SK-N-SH (cell line): Measurements from ENCODE around the gene ELMO1. TPM values are rescaled to one million over a fixed set of nuclear protein-coding genes. Genes with fewer than 3 reads are reported as not detected.

Experiments
- CTCF ChIA-PET: fragments of 300-600, 350-600 bp; formaldehyde crosslinking; extraction: SDS; loops from one replicate; lab custom pipeline; 2021; lab: Yijun Ruan, JAX
- POLR2A ChIA-PET: fragments of 350-600 bp; sonication (Branson Sonifier 250); formaldehyde crosslinking; extraction: SDS; loops from one replicate; lab custom pipeline; 2020; ENCODE audit warnings: antibody characterized with exemption, inconsistent platforms; lab: Yijun Ruan, JAX
- DNase-seq: peaks from one replicate; pipeline ENCODE4 v3.0.0; 2012
- H2AFZ ChIP-seq: fragments of 200-600 bp; sonication (generic); 2 replicates; pipeline ENCODE4 v1.8.1; 2016; ENCODE audit warnings: antibody characterized with exemption, mild to moderate bottlenecking, low read depth
- H3F3A ChIP-seq: fragments of 200-600 bp; sonication (generic); replicated peaks from 2 replicates; pipeline ENCODE3; 2016; ENCODE audit warnings: antibody characterized with exemption, mild to moderate bottlenecking; ENCODE audit not compliant: insufficient read depth
- H3K27ac ChIP-seq, 2 experiments: fragments of 200-500 bp in 1 of 2; fragments of 200-600 bp in 1 of 2; sonication (Bioruptor generic) in 1 of 2; sonication (generic), shearing (Covaris generic) in 1 of 2; 2 replicates each; pipeline versions ENCODE4 v1.5.1 to v1.6.1; 2014 to 2016; ENCODE audit warnings: low read depth in 2 of 2, inconsistent platforms in 1 of 2, low read length in 1 of 2, mild to moderate bottlenecking in 1 of 2, mixed read lengths in 1 of 2
- H3K27me3 ChIP-seq: fragments of 200-600 bp; sonication (generic), shearing (Covaris generic); 2 replicates; pipeline ENCODE4 v1.6.1; 2016; ENCODE audit warnings: mixed run types; ENCODE audit not compliant: insufficient read depth
- H3K36me3 ChIP-seq, 2 experiments: fragments of 200-500 bp in 1 of 2; fragments of 200-600 bp in 1 of 2; sonication (Bioruptor generic) in 1 of 2; sonication (generic) in 1 of 2; replicated peaks in 1 of 2; 2 replicates each; pipeline versions ENCODE3 to v1.5.1; 2014 to 2016; ENCODE audit warnings: low read length in 1 of 2, mild to moderate bottlenecking in 1 of 2; ENCODE audit not compliant: insufficient read depth in 2 of 2, control insufficient read depth in 1 of 2
- H3K4me1 ChIP-seq, 2 experiments: fragments of 200-500 bp in 1 of 2; fragments of 200-600 bp in 1 of 2; sonication (Bioruptor generic) in 1 of 2; sonication (generic), shearing (Covaris generic) in 1 of 2; 2 replicates each; pipeline versions ENCODE4 v1.5.1 to v1.6.1; 2014 to 2016; ENCODE audit warnings: low read depth in 1 of 2, low read length in 1 of 2, mixed run types in 1 of 2; ENCODE audit not compliant: insufficient read depth in 2 of 2, control insufficient read depth in 1 of 2
- H3K4me2 ChIP-seq: fragments of 200-600 bp; sonication (generic), shearing (Covaris generic); 2 replicates; pipeline ENCODE4 v1.6.1; 2017; ENCODE audit warnings: mixed run types
- H3K4me3 ChIP-seq, 2 experiments: fragments of 200-500 bp in 1 of 2; fragments of 200-600 bp in 1 of 2; sonication (Bioruptor generic) in 1 of 2; sonication (generic), shearing (Covaris generic) in 1 of 2; 2 replicates each; pipeline versions ENCODE4 v1.5.1 to v1.8.1; 2014 to 2016; ENCODE audit warnings: low read depth in 2 of 2, inconsistent platforms in 1 of 2, low read length in 1 of 2, mild to moderate bottlenecking in 1 of 2, mixed read lengths in 1 of 2, moderate library complexity in 1 of 2
- H3K79me2 ChIP-seq: fragments of 200-600 bp; sonication (generic); 2 replicates; pipeline ENCODE4 v1.8.1; 2017; ENCODE audit warnings: mild to moderate bottlenecking; ENCODE audit not compliant: insufficient read depth
- H3K9ac ChIP-seq: fragments of 200-600 bp; sonication (generic); 2 replicates; pipeline ENCODE4 v1.6.1; 2017; ENCODE audit warnings: mixed run types
- H3K9me2 ChIP-seq: fragments of 200-600 bp; sonication (generic); 2 replicates; pipeline ENCODE4 v1.6.1; 2017; ENCODE audit warnings: mixed run types
- H3K9me3 ChIP-seq: fragments of 200-600 bp; sonication (generic); 2 replicates; pipeline ENCODE4 v1.6.1; 2017; ENCODE audit warnings: mixed run types, mild to moderate bottlenecking, moderate library complexity
- H4K20me1 ChIP-seq: fragments of 200-600 bp; sonication (generic); 2 replicates; pipeline ENCODE4 v1.6.1; 2017; ENCODE audit warnings: mild to moderate bottlenecking, mixed run types; ENCODE audit not compliant: insufficient read depth
- CTCF ChIP-seq: fragments of 200-600 bp; sonication (generic); IDR thresholded peaks from 2 replicates; pipeline ENCODE4 v1.6.1; 2017; ENCODE audit warnings: antibody characterized with exemption, mild to moderate bottlenecking, moderate library complexity
- ELF1 ChIP-seq: IDR thresholded peaks from 2 replicates; pipeline ENCODE4 v1.4.0; 2012
- FOSL2 ChIP-seq: IDR thresholded peaks from 2 replicates; pipeline ENCODE4 v1.4.0; 2012; ENCODE audit warnings: low read depth, mild to moderate bottlenecking, moderate library complexity, borderline replicate concordance
- FOXJ3 ChIP-seq: sonication (generic); formaldehyde crosslinking; IDR thresholded peaks from 2 replicates; pipeline ENCODE4 v1.5.1; 2020; ENCODE audit warnings: mild to moderate bottlenecking, missing genetic modification reagents
- FOXM1 ChIP-seq: IDR thresholded peaks from 2 replicates; pipeline ENCODE4 v1.4.0; 2012; ENCODE audit warnings: low read depth, mild to moderate bottlenecking
- GATA2 ChIP-seq: sonication (generic); formaldehyde crosslinking; IDR thresholded peaks from 2 replicates; pipeline ENCODE4 v1.5.0; 2020; ENCODE audit warnings: mild to moderate bottlenecking, missing genetic modification reagents
- IRF3 ChIP-seq: fragments of 150-350 bp; IDR thresholded peaks from 2 replicates; pipeline ENCODE4 v1.6.1; 2016; ENCODE audit warnings: mild to moderate bottlenecking, low read depth, low read length
- MEF2A ChIP-seq: IDR thresholded peaks from 2 replicates; pipeline ENCODE4 v1.4.0; 2012; ENCODE audit warnings: low read depth, borderline replicate concordance
- MXI1 ChIP-seq: IDR thresholded peaks from 2 replicates; pipeline ENCODE4 v1.6.1; 2012; ENCODE audit warnings: mild to moderate bottlenecking, low read depth, low read length, improper control_type of control experiment
- NRF1 ChIP-seq: IDR thresholded peaks from 2 replicates; pipeline ENCODE4 v1.6.1; 2012; ENCODE audit warnings: low read depth, mild to moderate bottlenecking, low read length
- PBX3 ChIP-seq: IDR thresholded peaks from 2 replicates; pipeline ENCODE4; 2012
- RAD21 ChIP-seq: IDR thresholded peaks from 2 replicates; pipeline ENCODE4 v1.6.1; 2012; ENCODE audit warnings: mild to moderate bottlenecking, low read length
- RCOR1 ChIP-seq: fragments of 150-350 bp; IDR thresholded peaks from 2 replicates; pipeline ENCODE4 v1.6.1; 2017; ENCODE audit warnings: antibody characterized with exemption, low read length
- RXRA ChIP-seq: IDR thresholded peaks from 2 replicates; pipeline ENCODE4 v1.4.0; 2012; ENCODE audit warnings: low read depth, mild to moderate bottlenecking, borderline replicate concordance
- SIN3A ChIP-seq: IDR thresholded peaks from 2 replicates; pipeline ENCODE4 v1.6.1; 2012; ENCODE audit warnings: low read depth, mild to moderate bottlenecking, low read length, moderate library complexity, borderline replicate concordance
- TAF1 ChIP-seq: IDR thresholded peaks from 2 replicates; pipeline ENCODE4 v1.6.1; 2012; ENCODE audit warnings: low read depth, mild to moderate bottlenecking, low read length, moderate library complexity, borderline replicate concordance
- TEAD4 ChIP-seq: IDR thresholded peaks from 2 replicates; pipeline ENCODE4 v1.4.0; 2012; ENCODE audit warnings: mild to moderate bottlenecking, borderline replicate concordance; ENCODE audit not compliant: insufficient read depth
- WGBS: methylation state at CpG from one replicate; pipeline ENCODE4 v1.1.6; 2017; ENCODE audit warnings: low lambda C conversion rate; 5-methylcytosine and 5-hydroxymethylcytosine counted together
- polyA plus RNA-seq, 3 experiments: library from polyadenylated mRNA; depleted of rRNA; stranded (reverse); fragments of >200 nt; gene quantifications; 2 replicates each; pipeline ENCODE4 v1.2.3, GENCODE V29; 2012

Gene ELMO1
- polyA plus RNA-seq, 1 of the 3 experiments (the other 2 are of a cell fraction): 0.64 TPM

- Histone ChIP-seq H4K20me1 (no peaks in the 10 kb centered on the region), H3F3A (no peaks in the 10 kb centered on the region), H2AFZ (no peak overlapping the region), H3K9ac (no peak overlapping the region), H3K4me2 (no peak overlapping the region), H3K4me1 (peaks cover 0 to 9% of the 10 kb centered on the region in 2 experiments; a peak in 2 of 4 replicates), H3K9me2 (no peaks in the 10 kb centered on the region), H3K79me2 (no peaks in the 10 kb centered on the region), H3K9me3 (0 out of 2 replicates have a peak, but pooled peaks cover 2% of the 10 kb centered on the region), H3K36me3 (no peaks in the 10 kb centered on the region), H3K27ac (no peak overlapping the region), H3K27me3 (no peaks in the 10 kb centered on the region), H3K4me3 (no peak overlapping the region)
- 40% methylated on average over 4 of the region's 4 CpGs for WGBS
- ChIA-PET POLR2A (no interaction called here), CTCF (interaction anchor here (1.0 to 1.9 kb wide), 3 partner anchors 14 to 207 kb away, joined by 4 to 5 read pairs (median 4); no protein-coding TSS in a partner anchor)
- no peak for TF ChIP-seq SIN3A
- no peak for TF ChIP-seq GATA2
- no peak for TF ChIP-seq PBX3
- no peak for TF ChIP-seq FOXM1
- TF ChIP-seq RAD21: no peak
- TF ChIP-seq CTCF: no peak
- no peak for TF ChIP-seq FOXJ3
- TF ChIP-seq MEF2A: no peak
- no peak for TF ChIP-seq RXRA
- no peak for TF ChIP-seq IRF3
- TF ChIP-seq TEAD4: no peak
- TF ChIP-seq ELF1: no peak
- TF ChIP-seq TAF1: no peak
- no peak for TF ChIP-seq RCOR1
- no peak for TF ChIP-seq NRF1
- no peak for TF ChIP-seq MXI1
- TF ChIP-seq FOSL2: no peak
- DNase-seq: no peak
Observed at GRCh38 chr7:37442268-37442667, 6.4 kb downstream of the ELMO1 start.
